Loucy (cell line): ENCODE results near the gene CYTL1.

ENCODE experiments used
- H2AFZ ChIP-seq: fragments of 200-600 bp; sonication (generic); 2 replicates; pipeline ENCODE4 v1.6.0; 2016; ENCODE audit warnings: antibody characterized with exemption, mild to moderate bottlenecking, low read length, moderate library complexity
- H3F3A ChIP-seq: fragments of 200-600 bp; 2 replicates; pipeline ENCODE4 v1.6.0; 2016; ENCODE audit warnings: antibody characterized with exemption, low read depth, mild to moderate bottlenecking
- H3K27me3 ChIP-seq: fragments of 200-600 bp; sonication (generic); 2 replicates; pipeline ENCODE4 v1.6.1; 2014; ENCODE audit warnings: low read length, mild to moderate bottlenecking; ENCODE audit not compliant: insufficient read depth, poor library complexity, severe bottlenecking
- H3K36me3 ChIP-seq: fragments of 200-600 bp; sonication (generic); 2 replicates; pipeline ENCODE4 v1.6.1; 2016; ENCODE audit warnings: low read length; ENCODE audit not compliant: insufficient read depth
- H3K4me1 ChIP-seq: fragments of 200-600 bp; sonication (generic); 2 replicates; pipeline ENCODE4 v1.5.1; 2014; ENCODE audit warnings: low read length, mild to moderate bottlenecking; ENCODE audit not compliant: insufficient read depth, poor library complexity, severe bottlenecking
- H3K4me2 ChIP-seq: fragments of 200-600 bp; sonication (generic); 2 replicates; pipeline ENCODE4 v1.6.0; 2014; ENCODE audit warnings: antibody characterized with exemption, low read length, low read depth, mild to moderate bottlenecking; ENCODE audit not compliant: poor library complexity, severe bottlenecking
- H3K4me3 ChIP-seq: fragments of 200-600 bp; sonication (generic); 2 replicates; pipeline ENCODE4 v1.5.1; 2014; ENCODE audit warnings: low read length, mild to moderate bottlenecking, mixed read lengths; ENCODE audit not compliant: poor library complexity, severe bottlenecking
- H3K79me2 ChIP-seq: fragments of 200-600 bp; sonication (generic); 2 replicates; pipeline ENCODE4 v1.6.1; 2014; ENCODE audit warnings: low read length; ENCODE audit not compliant: insufficient read depth
- H3K9ac ChIP-seq: fragments of 200-600 bp; sonication (generic); 2 replicates; pipeline ENCODE4 v1.6.0; 2014; ENCODE audit warnings: mild to moderate bottlenecking, low read depth, low read length, moderate library complexity; ENCODE audit not compliant: poor library complexity, severe bottlenecking
- H3K9me2 ChIP-seq: fragments of 200-600 bp; sonication (generic); replicated peaks from 2 replicates; pipeline ENCODE4 v1.6.1; 2016; ENCODE audit warnings: low read depth, low read length, mixed read lengths
- H3K9me3 ChIP-seq: fragments of 200-600 bp; sonication (generic); 2 replicates; pipeline ENCODE4 v1.6.1; 2014; ENCODE audit warnings: mild to moderate bottlenecking, antibody characterized with exemption, low read length, low read depth; ENCODE audit not compliant: insufficient read depth
- H4K20me1 ChIP-seq: fragments of 200-600 bp; sonication (generic); 2 replicates; pipeline ENCODE4 v1.6.0; 2014; ENCODE audit warnings: antibody characterized with exemption, low read length, mild to moderate bottlenecking; ENCODE audit not compliant: insufficient read depth, poor library complexity, severe bottlenecking
- CTCF ChIP-seq: fragments of 200-600 bp; sonication (generic); conservative IDR thresholded peaks from 2 replicates; pipeline ENCODE4 v1.5.1; 2014; ENCODE audit warnings: mild to moderate bottlenecking, antibody characterized with exemption, low read length
- EZH2phosphoT487 ChIP-seq: fragments of 200-600 bp; IDR thresholded peaks from 2 replicates; pipeline ENCODE4 v1.6.1; 2018; ENCODE audit warnings: antibody characterized with exemption, mild to moderate bottlenecking, moderate library complexity, borderline replicate concordance

CYTL1 gene

GRCh38 chr4:4992833-4993232 lies 26.4 kb downstream of the CYTL1 start:
- TF ChIP-seq EZH2phosphoT487 (no peak), CTCF (no peak)
- Histone ChIP-seq H3F3A (no peaks in the 10 kb centered on the region), H3K27me3 (no peaks in the 10 kb centered on the region), H3K4me1 (no peaks in the 10 kb centered on the region), H4K20me1 (no peaks in the 10 kb centered on the region), H2AFZ (no peak overlapping the region), H3K4me2 (no peak overlapping the region), H3K9me2 (no peaks in the 10 kb centered on the region), H3K36me3 (no peaks in the 10 kb centered on the region), H3K79me2 (no peaks in the 10 kb centered on the region), H3K9ac (no peak overlapping the region), H3K4me3 (no peak overlapping the region), H3K9me3 (no peaks in the 10 kb centered on the region)

- Histone ChIP-seq H3K27me3 (no peaks in the 10 kb centered on the region), H3F3A (no peaks in the 10 kb centered on the region), H3K36me3 (no peaks in the 10 kb centered on the region), H3K9ac (no peak overlapping the region), H3K9me3 (no peaks in the 10 kb centered on the region), H3K4me2 (no peak overlapping the region), H3K4me1 (no peaks in the 10 kb centered on the region), H4K20me1 (no peaks in the 10 kb centered on the region), H3K79me2 (no peaks in the 10 kb centered on the region), H3K9me2 (no peaks in the 10 kb centered on the region), H3K4me3 (no peak overlapping the region), H2AFZ (no peak overlapping the region)
- TF ChIP-seq CTCF (no peak), EZH2phosphoT487 (no peak)
Observed at GRCh38 chr4:4991541-4992099, 27.6 kb downstream of the CYTL1 start.

DNA sequence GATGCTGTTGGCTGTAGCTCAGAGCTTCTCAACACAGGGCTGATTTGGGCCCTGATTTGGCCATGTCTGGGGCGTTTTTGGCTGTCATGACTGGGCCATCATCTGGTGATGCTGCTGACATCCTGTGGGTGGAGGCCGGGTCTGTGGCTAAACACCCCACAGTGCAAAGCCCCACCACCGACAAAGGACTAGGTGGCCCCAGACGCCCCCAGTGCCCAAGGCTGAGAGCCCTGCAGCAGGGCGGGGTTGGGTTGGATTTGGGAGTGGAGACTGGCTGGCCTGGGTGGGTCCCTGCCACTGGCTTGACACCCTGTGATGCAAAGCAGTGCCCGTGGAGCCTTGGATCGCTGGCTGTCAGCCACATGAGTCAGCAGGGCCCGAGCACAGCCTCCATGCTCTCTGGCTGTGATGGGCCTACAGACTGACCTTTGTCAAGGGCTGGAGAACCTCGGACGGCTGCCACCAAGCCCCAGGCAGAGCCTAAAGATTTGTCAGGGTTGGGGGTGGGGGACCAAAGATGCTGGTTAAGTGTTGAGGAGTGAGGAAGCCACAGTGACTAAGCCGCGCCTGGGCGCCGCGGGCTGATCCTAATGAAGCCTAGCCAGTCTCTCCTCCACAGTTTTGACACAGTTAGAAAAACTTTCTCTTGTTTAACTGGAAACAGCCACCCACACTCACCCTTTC lies 28.3 kb downstream of the CYTL1 start:
- H3K36me3 ChIP-seq = no peaks in the 10 kb centered on the region
- H4K20me1 ChIP-seq = no peaks in the 10 kb centered on the region
- H3K4me2 ChIP-seq = no peak overlapping the region
- no peaks in the 10 kb centered on the region for H3K4me1 ChIP-seq
- H3K9me3 ChIP-seq = no peaks in the 10 kb centered on the region
- H3F3A ChIP-seq = no peaks in the 10 kb centered on the region
- TF ChIP-seq EZH2phosphoT487 (no peak), CTCF (no peak)
- H3K27me3 ChIP-seq = no peaks in the 10 kb centered on the region
- H3K9ac ChIP-seq = no peak overlapping the region
- no peaks in the 10 kb centered on the region for H3K79me2 ChIP-seq
- H2AFZ ChIP-seq = no peak overlapping the region
- H3K4me3 ChIP-seq = no peak overlapping the region
- no peaks in the 10 kb centered on the region for H3K9me2 ChIP-seq
